HG02759 (cell line): ENCODE data around the gene GRK5.

Experiments used
- ATAC-seq: cut with Tn5 transposase; IDR thresholded peaks from one replicate; pipeline ENCODE4 v1.9.1; 2021; ENCODE audit warnings: mild to moderate bottlenecking, moderate library complexity; ENCODE audit not compliant: unreplicated experiment

Gene GRK5

DNA sequence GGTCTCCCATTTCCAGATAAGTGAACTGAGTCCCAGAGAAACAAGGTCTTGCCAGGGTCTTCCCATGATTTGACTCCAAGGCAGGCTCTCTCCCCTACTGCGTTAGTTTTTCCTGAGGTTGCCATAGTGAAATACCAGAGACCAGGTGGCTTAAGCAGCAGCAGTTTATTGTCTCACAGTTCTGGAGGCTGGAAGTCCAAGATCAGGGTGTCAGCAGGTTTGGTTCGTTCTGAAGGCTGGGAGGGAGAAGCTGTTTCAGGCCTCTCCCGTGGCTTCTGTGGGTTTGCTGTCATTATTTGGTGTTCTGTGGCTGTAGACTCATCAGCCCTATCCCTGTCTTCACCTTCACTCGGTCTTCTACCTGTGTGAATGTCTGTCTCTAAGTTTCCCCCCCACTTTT lies 129.9 kb downstream of the GRK5 start:
- ATAC-seq: no peak

- no peak for ATAC-seq
Observed at GRCh38 chr10:119337796-119338432, 130.5 kb downstream of the GRK5 start.

GRCh38 chr10:119339109-119339508 lies 131.7 kb downstream of the GRK5 start:
- no peak for ATAC-seq

GRCh38 chr10:119340893-119341458 lies 133.6 kb downstream of the GRK5 start:
- no peak for ATAC-seq

DNA sequence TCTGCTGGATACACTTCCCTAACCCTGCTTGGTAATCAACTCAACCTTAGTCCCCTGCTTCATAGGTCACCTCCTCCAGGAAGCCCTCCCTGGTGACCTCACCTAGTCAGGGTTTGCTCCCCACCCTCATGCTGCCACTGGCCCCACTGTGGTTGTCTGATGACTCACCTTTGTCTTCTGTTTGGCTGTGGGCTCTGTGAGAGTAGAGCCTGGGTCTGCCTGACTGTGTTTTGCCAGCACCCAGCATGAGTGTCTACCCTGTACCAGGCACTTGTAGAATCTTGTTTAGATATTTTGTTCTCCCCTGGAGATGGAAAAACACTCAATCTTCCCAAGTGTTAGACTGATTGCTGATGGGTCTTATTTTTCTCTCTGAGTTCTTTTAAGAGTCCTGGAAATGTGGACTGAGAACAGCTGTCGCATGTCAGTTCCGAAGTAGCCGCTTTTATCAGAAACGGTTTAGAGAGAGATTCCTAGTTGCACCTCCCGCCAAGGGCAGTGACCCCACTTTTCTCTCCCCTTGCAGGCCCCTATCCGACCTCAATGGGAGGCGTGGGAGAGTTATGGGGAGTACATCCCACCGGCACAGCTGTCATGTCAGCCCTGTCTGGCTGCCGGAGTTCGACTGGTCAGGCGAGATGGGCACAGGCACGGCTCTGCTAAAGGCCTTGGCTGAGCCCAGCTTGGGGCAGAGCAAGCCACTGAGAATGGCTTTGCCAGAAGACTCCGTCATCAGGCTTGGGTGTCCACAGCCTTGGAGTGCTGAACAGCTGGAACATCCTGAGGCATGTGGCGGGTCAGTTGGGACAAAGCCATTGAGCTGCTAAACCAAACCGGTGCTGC lies 134.3 kb downstream of the GRK5 start:
- ATAC-seq: no peak

GRCh38 chr10:119342335-119342734 lies 135.0 kb downstream of the GRK5 start:
- ATAC-seq: no peak

DNA sequence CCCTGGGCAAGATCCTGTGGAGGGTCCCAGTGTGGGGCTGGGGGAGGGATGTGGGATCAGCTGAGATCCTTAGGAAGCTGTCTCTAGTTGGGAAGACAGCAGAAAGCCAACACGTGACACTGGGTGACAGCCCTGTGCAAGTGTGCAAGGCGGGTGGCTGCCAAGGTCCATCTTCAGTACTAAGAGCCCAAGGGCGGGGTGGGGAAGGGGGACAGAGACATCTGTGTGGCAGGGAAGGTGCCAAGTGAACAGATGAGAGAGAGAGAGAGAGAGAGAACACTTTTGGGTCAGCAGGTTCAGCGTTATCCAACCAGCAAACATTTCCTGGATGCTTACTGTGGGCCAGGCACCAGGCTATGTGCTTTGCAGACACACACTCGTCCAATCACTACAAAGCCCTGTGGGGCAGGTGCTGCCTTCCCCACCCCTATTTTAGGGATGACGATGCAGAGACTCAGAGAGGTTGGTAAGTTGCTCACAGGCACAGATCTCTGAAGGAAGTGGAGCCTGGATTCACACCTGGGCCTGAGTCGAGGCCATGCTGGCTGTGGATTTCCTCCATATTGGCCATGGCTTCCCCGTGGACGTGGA lies 135.7 kb downstream of the GRK5 start:
- no peak for ATAC-seq

DNA sequence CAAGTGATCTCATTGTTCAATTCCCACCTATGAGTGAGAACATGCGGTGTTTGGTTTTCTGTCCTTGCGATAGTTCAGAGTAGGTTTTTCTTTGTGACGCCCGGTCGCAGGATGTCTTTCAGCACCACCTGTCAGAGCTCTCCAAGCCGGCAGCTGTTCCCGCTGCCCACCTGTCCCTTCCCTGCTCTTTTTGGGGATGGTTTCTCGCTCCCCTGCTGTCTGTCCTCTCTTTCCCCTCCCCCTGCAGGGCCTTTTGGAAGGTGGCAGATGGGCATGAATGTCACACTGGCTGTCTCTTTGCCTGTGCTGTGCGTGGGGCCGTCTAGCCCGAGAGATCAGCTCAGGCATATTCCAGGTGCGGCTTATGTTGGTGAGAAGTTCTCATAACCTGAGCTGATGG lies 137.0 kb downstream of the GRK5 start:
- ATAC-seq: no peak

DNA sequence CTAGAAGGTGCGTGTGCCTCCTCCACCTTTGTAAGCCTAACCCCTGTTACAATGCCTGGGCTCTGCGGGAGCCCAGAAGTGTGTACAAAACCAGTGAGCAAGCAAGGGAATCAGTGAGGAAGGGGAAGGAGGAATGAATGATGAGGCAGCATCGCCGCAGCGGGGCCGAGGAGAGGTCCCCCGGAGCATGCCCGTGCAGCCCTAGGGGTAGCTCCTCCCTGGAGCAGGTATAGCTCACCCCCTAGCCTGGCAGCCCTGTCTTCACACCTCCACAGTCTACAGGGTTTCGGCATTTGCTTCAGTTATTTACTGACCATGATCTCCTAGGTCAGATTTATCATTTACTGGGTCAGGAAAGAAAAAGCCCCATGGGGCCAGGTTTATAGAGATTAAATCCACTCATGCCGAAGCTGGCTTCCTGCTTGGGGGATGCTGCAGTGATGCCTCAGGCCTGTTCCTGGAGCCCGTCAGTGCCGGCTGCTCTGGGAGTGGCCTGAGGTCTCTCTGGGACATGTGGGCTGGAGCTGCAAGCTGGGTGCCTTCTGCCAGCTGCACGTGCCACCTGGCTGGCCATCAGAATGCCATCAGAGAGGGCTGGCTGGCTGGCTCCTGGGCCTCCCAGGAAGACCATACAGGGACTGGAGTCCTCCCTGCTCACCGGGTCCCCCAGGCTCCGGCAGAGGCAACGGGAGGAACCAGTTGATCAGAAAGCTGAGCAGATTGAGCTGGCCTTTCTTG lies 138.9 kb downstream of the GRK5 start:
- ATAC-seq: no peak

DNA sequence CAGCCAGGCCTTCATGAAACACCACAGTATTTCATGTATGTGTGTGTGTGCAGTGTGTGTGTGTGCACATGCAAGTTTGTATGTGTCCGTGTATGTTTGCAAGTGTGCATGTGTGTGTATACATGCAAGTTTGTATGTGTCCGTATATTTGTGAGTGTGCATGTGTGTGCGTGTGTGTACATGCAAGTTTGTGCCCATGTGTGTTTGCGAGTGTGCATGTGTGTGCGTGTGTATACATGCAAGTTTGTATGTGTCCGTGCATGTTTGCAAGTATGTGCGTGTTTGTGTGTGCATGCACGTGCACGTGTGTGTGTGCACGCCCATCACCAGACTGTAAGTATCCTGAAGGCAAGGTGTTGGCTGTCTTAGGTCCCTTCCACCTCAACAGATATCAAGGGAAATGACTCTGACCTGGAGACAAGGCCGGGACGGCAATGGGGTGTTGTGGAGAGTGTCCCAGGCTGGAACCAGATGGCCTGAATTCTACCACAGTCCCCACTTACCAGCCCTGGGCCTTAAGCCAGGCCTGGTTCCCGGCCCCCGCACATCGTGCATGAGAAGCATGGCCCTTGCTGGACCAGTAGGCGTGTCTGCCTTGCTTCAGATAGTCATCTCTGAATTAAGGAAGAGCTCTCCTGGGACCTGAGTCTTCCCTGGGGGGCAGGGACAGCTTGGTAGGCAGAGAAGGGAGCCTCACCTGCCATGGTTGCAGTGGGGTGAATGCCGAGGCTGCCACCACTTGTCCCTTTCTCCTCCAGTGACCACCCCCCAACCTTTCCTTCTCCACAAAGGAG lies 140.0 kb downstream of the GRK5 start:
- ATAC-seq: no peak

DNA sequence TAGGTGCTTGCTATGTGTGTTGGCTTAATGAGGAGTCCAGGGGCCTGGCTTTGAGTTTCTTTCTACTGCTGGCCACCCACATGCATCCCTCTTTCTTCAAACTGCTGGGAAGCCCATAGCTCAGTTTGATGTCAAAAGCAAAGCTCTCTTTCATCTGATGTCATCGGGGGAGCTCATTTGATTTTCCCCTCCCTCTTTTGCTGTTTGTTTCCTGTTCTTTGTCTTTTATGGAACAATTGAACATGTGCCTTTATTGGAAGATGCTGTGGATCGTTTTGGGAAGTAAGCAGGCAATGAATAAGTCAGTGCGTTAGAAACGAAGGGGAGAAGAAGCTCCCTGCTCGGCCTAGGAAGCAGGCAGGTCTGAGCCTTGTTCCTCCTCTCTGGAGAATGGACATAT lies 140.7 kb downstream of the GRK5 start:
- ATAC-seq: no peak

- ATAC-seq: no peak
Observed at GRCh38 chr10:119348516-119349240, 141.3 kb downstream of the GRK5 start.

- ATAC-seq: no peak
Observed at GRCh38 chr10:119349341-119349740, 142.0 kb downstream of the GRK5 start.

DNA sequence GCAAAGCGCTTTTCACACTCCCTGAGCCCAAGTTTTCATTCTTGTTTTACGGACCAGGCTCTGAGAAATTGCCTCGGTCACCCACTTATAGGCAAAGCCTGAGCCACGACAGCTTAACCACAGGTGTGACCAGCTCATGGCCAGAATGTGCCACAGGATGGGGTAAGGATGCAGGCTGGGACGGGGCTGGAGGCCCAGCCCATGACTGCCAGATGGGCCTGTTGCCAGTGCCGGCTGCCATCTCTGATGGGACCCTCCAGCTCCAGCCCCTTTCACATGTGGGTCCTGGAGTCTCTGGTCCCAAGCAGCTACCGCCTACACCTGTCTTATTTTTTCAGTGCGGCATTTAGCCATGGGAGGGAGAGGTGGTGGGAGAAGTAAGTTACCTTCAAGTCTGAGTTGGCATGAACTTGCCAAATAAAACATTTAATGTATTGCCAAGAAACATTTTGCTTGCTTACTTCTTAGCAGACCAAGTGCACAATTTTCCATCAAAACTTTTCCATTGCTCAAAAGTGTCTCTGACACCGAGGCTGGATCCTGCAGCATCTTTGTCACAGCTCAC lies 142.6 kb downstream of the GRK5 start:
- no peak for ATAC-seq

DNA sequence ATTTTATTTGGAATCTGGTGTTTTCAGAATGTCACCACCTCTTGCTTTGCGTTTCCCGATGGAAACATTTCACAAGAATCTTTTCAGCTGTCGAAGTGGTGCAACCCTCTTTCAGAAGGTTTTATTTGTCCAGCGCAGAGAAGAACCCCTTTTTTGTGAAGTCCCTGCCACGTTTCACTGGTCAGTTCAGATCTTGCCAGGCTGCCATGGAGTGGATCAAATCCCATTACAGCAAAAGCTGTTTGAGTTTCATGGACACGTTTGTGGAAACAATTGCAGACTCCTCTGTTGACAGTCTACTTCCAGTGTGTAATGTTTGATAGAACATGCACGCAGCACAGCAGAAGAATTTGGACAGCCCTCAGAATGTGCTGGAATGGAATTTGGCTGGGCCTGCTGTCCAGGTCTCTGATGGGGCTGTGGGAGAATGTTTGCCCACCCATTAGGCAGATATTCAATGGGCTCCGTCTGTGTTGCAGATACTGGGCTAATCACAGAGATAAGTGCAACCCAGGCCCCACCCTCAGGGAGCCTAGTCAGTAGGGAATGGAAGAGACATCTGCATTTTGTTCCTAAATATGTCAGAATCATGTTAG lies 143.2 kb downstream of the GRK5 start:
- no peak for ATAC-seq

DNA sequence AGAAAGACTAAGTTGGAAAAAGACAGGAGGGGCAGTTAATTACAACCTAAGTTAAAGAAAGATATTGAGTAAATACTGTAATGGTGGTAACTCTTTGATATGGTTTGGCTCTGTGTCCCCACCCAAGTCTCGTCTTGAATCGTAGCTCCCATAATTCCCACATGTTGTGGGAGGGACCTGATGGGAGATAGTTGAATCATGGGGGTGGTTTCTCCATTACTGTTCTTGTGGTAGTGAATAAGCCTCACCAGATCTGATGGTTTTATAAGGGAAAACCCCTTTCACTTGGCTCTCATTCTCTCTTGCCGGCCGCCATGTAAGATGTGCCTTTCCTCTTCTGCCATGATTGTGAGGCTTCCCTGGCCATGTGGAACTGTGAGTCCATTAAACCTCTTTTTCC lies 143.8 kb downstream of the GRK5 start:
- ATAC-seq: no peak

- no peak for ATAC-seq
Observed at GRCh38 chr10:119352042-119352441, 144.7 kb downstream of the GRK5 start.

DNA sequence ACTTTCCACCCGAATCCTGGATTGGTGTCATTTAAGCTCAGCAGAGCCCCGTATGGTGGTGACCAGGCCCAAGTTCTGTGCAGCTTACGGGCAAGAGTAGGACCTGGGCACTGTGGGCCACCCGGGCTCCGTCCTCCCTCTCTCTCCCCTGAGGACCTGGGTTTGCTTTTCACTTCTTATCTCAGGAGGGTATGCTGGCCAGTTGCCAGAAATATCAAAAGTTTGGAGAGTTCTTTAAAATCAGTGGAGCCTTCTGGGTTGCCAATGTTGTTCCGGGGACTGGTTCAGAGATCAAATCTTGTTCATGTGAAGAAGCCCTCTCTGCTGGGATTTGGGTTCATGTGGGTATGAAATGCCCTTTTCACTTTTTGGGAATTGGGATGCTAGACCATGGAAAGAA lies 145.4 kb downstream of the GRK5 start:
- no peak for ATAC-seq

DNA sequence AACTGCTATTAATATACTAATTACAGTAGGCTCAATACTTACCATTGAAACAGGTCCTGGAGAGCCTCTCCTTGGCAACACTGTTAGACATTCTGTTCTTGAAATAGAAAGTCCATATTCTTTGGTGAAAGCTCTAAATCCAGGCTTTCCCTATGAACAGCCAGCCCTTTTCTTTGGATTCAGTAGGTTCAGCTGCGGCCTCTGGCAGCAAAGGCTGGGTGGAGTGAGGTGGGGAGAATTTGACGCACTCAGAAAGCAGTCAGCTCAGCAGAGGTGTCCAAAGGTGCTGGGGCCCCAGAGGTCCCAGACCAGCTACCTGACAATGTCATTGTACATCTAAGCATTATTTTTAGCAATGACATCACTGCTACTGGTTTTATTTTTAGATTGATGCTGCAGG lies 146.1 kb downstream of the GRK5 start:
- ATAC-seq: no peak
